ENCODE data around the gene XRCC2.

The XRCC2 gene

GRCh38 chr7:152601305-152601798, 74.6 kb downstream of the XRCC2 start:
- DNase-seq (ENCODE audit: insufficient read length): no peak
- no peak for TF ChIP-seq POLR2AphosphoS5 (IDR thresholded peaks at IDR 0.05; ENCODE audit: low read depth, low read length)
- TF ChIP-seq TAF1 (IDR thresholded peaks at IDR 0.05; ENCODE audit: borderline replicate concordance, low read depth, low read length): no peak
- no peak for TF ChIP-seq POLR2A (IDR thresholded peaks at IDR 0.05; ENCODE audit: low read depth, low read length)
- no peak for FAIRE-seq

- FAIRE-seq: no peak
- no peak for DNase-seq (ENCODE audit: insufficient read length)
- TF ChIP-seq POLR2AphosphoS5 (IDR thresholded peaks at IDR 0.05; ENCODE audit: low read depth, low read length) (no peak), POLR2A (IDR thresholded peaks at IDR 0.05; ENCODE audit: low read depth, low read length) (no peak), TAF1 (IDR thresholded peaks at IDR 0.05; ENCODE audit: borderline replicate concordance, low read depth, low read length) (no peak)
These were observed 75.7 kb downstream of the XRCC2 start for GRCh38 chr7:152600266-152600665.

GRCh38 chr7:152597507-152597906, 78.4 kb downstream of the XRCC2 start:
- no peak for FAIRE-seq
- no peak for DNase-seq (ENCODE audit: insufficient read length)
- TF ChIP-seq TAF1 (IDR thresholded peaks at IDR 0.05; ENCODE audit: borderline replicate concordance, low read depth, low read length): no peak
- TF ChIP-seq POLR2A (IDR thresholded peaks at IDR 0.05; ENCODE audit: low read depth, low read length): no peak
- TF ChIP-seq POLR2AphosphoS5 (IDR thresholded peaks at IDR 0.05; ENCODE audit: low read depth, low read length): no peak

- no peak for TF ChIP-seq POLR2AphosphoS5 (IDR thresholded peaks at IDR 0.05; ENCODE audit: low read depth, low read length)
- no peak for TF ChIP-seq POLR2A (IDR thresholded peaks at IDR 0.05; ENCODE audit: low read depth, low read length)
- TF ChIP-seq TAF1 (IDR thresholded peaks at IDR 0.05; ENCODE audit: borderline replicate concordance, low read depth, low read length): no peak
These were observed 79.1 kb downstream of the XRCC2 start for GRCh38 chr7:152596824-152597223.

More at GRCh38 chr7:152596824-152597223, 79.1 kb downstream of the XRCC2 start:
- DNase-seq (ENCODE audit: insufficient read length) (no peak), FAIRE-seq (no peak)
